ENCODE results near the gene HSPA12B. TPM values are rescaled to one million over a fixed set of nuclear protein-coding genes. Genes with fewer than 3 reads are reported as not detected.
A peak's percentile ranks its signal among the peaks of the same experiment; 100 is the strongest.

HSPA12B gene
- total RNA-seq, 1 donor from 2014 or later, result 64.8 TPM

DNA sequence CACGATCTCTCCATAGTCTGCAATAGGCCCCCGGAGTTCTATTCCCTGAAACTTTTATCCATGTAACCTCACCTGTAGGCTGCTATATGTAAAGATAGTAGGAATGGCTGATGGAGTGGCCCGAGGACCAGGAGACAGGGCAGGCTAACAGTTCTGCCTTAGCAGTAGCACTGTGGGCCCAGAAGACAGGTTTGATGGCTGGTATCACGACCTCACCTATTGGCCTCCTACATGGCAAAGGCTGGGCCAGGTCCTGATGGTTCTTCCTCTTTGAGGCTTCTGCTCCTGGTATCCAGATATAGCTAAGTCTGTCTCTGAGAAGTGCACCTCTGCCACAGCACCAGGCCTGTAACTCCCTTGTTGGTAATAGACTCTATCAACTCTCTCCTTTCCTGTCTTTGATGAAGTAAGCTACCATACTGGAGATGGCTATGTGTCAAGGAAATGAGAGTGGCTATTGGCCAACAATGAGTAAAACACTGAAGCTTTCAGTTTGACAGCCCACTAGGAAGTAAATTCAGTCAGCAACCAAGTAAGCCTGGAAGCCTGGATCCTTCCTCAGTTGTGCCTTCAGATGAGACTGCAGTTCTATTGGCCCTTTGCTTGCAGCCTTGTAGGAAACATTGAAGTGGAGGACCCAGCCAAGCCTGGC is 43.1 kb downstream of the HSPA12B start:
- Histone ChIP-seq H3K4me1 (peaks cover 5 to 7% of the 10 kb centered on the region in 2 donors), H3K9me3 (no peaks in the 10 kb centered on the region), H3K27ac (no peak overlapping the region), H3K27me3 (no peaks in the 10 kb centered on the region), H3K36me3 (no peaks in the 10 kb centered on the region), H3K4me3 (no peak overlapping the region)
- intact Hi-C loops (cut with DNase I), result no loop called here
- no peak for DNase-seq (ENCODE audit: low spot score in 2 of 2)
- TF ChIP-seq, protein P1, sequence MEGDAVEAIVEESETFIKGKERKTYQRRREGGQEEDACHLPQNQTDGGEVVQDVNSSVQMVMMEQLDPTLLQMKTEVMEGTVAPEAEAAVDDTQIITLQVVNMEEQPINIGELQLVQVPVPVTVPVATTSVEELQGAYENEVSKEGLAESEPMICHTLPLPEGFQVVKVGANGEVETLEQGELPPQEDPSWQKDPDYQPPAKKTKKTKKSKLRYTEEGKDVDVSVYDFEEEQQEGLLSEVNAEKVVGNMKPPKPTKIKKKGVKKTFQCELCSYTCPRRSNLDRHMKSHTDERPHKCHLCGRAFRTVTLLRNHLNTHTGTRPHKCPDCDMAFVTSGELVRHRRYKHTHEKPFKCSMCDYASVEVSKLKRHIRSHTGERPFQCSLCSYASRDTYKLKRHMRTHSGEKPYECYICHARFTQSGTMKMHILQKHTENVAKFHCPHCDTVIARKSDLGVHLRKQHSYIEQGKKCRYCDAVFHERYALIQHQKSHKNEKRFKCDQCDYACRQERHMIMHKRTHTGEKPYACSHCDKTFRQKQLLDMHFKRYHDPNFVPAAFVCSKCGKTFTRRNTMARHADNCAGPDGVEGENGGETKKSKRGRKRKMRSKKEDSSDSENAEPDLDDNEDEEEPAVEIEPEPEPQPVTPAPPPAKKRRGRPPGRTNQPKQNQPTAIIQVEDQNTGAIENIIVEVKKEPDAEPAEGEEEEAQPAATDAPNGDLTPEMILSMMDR (IDR thresholded peaks at IDR 0.05), result no peak

DNA sequence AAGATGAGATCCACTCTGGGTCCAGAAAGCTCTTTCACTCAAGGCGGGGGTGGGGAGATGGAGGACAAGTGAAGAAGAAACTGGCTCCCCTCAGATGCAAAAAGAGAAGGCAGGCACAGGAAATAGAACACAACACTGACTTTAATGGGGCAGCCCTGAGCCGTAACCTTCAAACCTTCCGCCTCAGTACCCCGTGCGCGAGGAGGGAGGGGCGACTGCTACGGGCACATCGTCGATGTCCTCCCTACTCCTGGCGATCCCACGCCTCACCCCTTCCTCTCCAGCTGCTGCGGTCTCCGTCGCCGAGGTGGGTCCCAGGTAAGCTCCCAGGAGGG is 44.9 kb downstream of the HSPA12B start:
- Histone ChIP-seq H3K27ac (no peak overlapping the region), H3K4me3 (peak overlapping the region; percentile 57 to 62), H3K4me1 (peaks cover 5 to 13% of the 10 kb centered on the region in 2 donors), H3K27me3 (no peaks in the 10 kb centered on the region), H3K36me3 (no peaks in the 10 kb centered on the region), H3K9me3 (no peaks in the 10 kb centered on the region)
- DNase-seq (ENCODE audit: low spot score in 2 of 2), result no peak
- TF ChIP-seq, protein P1 (IDR thresholded peaks at IDR 0.05), result no peak
- intact Hi-C loops (cut with DNase I), result no loop called here

DNA sequence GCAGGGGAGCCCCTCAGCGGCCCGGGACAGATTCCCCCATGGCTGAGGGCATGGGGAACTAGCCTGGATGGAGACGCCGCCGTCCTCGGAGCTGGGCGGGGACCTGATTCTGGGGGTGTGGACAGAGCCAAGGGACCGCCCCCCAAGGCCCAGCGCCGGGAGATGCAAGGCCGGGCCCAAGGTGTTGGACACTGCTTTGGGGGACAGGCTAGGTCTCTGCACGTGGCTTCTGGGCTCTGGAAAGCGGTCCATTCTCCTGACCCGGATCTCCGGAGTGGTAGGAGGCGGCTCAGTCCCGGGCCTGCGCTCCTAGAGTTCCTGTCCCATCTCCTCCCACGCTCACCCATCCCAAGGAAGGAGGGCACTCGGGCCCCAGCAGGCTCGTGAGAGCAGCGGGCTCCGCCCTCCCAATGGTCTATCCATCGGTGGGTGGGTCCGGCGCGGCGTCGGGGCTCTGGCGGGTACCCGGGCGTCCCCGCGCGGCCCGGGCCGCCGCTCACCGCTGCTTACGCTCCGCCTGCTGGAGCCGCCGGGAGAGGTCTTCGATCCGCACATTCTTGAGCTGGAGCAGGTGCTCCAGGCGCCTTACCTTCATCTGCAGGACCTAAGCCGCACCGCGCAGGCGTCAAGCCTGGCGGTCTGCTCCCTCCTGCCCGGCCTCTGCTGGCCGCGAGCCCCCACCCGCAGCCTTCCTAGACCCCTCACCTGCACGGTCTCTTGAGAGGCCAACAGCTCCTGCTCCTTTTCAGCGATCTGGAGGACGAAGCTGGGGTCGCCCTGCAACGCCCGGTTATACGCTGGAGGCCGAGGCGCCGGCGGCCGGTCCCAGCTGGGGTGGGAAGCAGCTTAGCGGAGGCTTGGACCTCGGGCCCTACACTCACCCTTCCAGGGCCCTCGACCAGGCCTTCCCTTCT is 45.5 kb downstream of the HSPA12B start:
- H3K9me3 ChIP-seq, result no peaks in the 10 kb centered on the region
- H3K27me3 ChIP-seq, result no peaks in the 10 kb centered on the region
- peak overlapping the region; percentile 57 to 62 for H3K4me3 ChIP-seq
- TF ChIP-seq, protein P1 (IDR thresholded peaks at IDR 0.05), result no peak
- no peak overlapping the region for H3K27ac ChIP-seq
- no peaks in the 10 kb centered on the region for H3K36me3 ChIP-seq
- H3K4me1 ChIP-seq, result peaks cover 5 to 14% of the 10 kb centered on the region in 2 donors
- DNase-seq (ENCODE audit: low spot score in 2 of 2), result peak in 1 of 2 donors; percentile 82
- intact Hi-C loops (cut with DNase I), result no loop called here

DNA sequence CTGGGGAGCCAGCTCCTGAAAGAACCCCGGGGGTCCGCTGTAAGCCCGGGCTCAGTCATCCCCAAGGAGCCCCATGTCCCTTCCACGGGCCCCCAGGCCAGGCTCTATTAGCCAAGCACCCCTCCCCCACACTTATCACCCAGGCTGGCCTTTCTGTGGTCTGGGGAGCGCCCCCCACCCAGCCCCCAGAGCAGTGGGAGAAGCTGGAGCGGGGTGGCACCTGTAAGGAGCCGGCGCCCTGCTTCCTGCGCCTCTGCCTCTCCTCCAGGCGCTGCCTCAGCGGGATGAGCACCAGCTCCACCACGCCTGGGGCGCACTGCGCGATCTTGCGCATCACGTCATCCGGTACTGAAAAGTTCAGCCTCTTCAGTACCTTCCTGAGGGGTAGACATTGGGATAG is 46.5 kb downstream of the HSPA12B start:
- no peaks in the 10 kb centered on the region for H3K9me3 ChIP-seq
- H3K27me3 ChIP-seq, result no peaks in the 10 kb centered on the region
- TF ChIP-seq, protein P1 (IDR thresholded peaks at IDR 0.05), result no peak
- H3K36me3 ChIP-seq, result peaks cover 0 to 4% of the 10 kb centered on the region in 2 donors
- intact Hi-C loops (cut with DNase I), result no loop called here
- H3K4me3 ChIP-seq, result no peak overlapping the region
- peaks cover 8 to 20% of the 10 kb centered on the region in 2 donors for H3K4me1 ChIP-seq
- no peak for DNase-seq (ENCODE audit: low spot score in 2 of 2)
- H3K27ac ChIP-seq, result no peak overlapping the region

DNA sequence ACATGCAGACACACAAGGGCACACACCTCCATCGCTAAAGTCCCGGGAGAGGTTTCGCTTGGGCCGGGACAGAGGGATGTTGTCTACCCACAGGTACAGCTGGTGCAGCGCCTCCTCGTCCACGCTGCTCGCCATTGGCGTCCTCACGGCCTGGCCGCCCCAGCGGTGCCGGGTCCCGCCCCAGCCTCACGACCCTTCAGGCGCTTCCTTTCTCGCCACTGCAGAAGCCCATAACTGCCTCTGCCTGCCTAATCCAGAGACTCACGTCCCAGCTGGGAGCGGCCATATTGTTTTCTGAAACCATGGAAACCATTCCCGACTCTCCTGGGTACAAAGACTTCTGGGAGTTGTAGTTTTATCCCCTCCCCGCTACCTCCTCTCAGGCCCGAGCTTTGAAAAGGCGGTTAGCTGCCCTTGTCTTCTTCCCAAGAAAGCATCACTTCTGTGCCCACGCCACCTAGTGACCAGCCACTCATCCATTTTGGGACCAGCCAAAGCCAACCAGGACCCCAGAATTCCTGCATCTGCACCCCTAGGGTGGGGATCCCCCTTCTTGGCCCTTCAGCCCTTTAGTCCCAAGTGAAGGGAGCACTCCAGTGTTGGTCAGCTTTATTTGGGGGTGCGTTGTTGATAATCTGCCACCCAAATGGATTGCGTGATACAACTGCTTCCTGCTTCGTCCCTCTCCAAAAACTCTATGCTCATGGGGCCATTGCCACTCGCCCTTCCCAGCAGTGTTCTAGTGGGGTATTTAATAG is 48.8 kb downstream of the HSPA12B start, which contains the start of gene SPEF1:
SPEF1 (minus strand) TSS at position 296 of the 758 bp plus-strand sequence; CDS start at position 135, 161 bp downstream.
- intact Hi-C loops (cut with DNase I), result loop anchor here (1.0 to 2.0 kb wide), 3 partner anchors 14 to 105 kb away; partner anchors contain the start of gene ADISSP

More for the DNA sequence above, 48.8 kb downstream of the HSPA12B start, which contains the start of gene SPEF1:
- no peaks in the 10 kb centered on the region for H3K27me3 ChIP-seq
- peak; percentile 61 to 93 for DNase-seq (ENCODE audit: low spot score in 2 of 2)
- peak within 1 kb of the TSS; percentile 44 to 57 for H3K27ac ChIP-seq
- peaks cover 0 to 12% of the 10 kb centered on the region in 2 donors for H3K36me3 ChIP-seq
- peak within 1 kb of the TSS; percentile 28 to 30 for H3K4me3 ChIP-seq
- no peaks in the 10 kb centered on the region for H3K9me3 ChIP-seq
- H3K4me1 ChIP-seq, result peaks cover 26 to 38% of the 10 kb centered on the region in 2 donors
- TF ChIP-seq, protein P1 (IDR thresholded peaks at IDR 0.05), result peak; percentile 24 to 50 (median 30)
